ENCODE measurements around the gene TRIM73. TPM values are rescaled to one million over a fixed set of nuclear protein-coding genes. Genes with fewer than 3 reads are reported as not detected.
"Not testable (repeated sequence)": the region's sequence is repeated elsewhere in the genome, so short reads cannot be mapped to it uniquely, and the experiment has no call there.

The TRIM73 gene
- total and polyA plus RNA-seq, 4 donors = 2.9 to 8.8 (median 4.2) TPM; not detected in 1

DNA sequence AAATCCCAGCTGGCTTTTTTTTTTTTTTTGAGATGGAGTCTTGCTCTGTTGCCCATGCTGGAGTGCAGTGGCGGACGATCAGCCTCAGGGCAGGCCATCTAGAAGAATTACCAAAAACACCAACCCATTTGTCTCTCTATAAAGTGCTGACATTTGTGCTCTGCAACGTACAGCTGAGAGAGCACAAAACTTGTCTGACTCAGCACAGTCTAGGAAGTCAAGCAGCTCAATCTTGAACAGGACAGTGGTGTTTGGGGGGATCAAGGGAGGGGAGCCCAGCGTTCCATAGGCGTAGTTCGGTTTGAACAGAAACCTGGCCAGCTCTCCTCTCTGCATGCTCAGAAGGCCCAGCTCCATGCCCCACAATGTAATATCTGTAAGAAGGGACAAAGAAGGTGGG lies 2.2 kb upstream of the TRIM73 start:
- H3K4me1 ChIP-seq (ENCODE audit: control insufficient read depth in 1 of 2, insufficient read depth in 2 of 2, low read length in 2 of 2); H3K36me3 ChIP-seq (ENCODE audit: control insufficient read depth in 1 of 2, insufficient read depth in 2 of 2, low read length in 1 of 2); DNase-seq; ATAC-seq (ENCODE audit: low FRiP score); H3K9me3 ChIP-seq (ENCODE audit: control insufficient read depth, low read length); H3K27me3 ChIP-seq (ENCODE audit: control insufficient read depth in 1 of 2, insufficient read depth in 2 of 2, low read length in 1 of 2); H3K27ac ChIP-seq (ENCODE audit: low read depth in 1 of 2, low read length in 2 of 2); intact Hi-C loops (cut with DNase I); H3K4me3 ChIP-seq (ENCODE audit: low read length in 2 of 2): not testable (repeated sequence)
- no CpG with 5 or more reads among the region's 6 CpGs for WGBS, 2 donors

DNA sequence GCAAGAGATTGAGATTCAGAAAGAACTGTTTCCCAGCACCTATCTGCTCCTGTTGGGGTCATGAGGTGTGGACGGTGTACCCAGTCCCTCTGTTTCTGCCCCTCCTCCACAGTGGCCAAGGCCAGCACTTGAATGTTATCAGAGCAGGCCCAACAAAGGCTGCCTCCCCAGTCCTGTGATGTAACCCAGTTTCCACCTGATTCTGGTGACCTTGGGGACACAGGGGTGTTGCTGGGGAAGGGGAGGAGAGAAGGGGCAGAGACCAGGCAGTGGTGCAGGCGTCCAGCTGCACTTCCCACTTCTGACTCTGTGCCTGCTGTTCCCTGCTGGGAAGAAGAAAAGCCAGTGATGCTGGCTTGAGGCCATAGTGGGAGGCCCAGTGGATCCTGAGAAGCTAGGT lies 2.4 kb downstream of the TRIM73 start:
- DNase-seq; H3K4me3 ChIP-seq (ENCODE audit: low read length in 2 of 2); H3K36me3 ChIP-seq (ENCODE audit: control insufficient read depth in 1 of 2, insufficient read depth in 2 of 2, low read length in 1 of 2); intact Hi-C loops (cut with DNase I); H3K27me3 ChIP-seq (ENCODE audit: control insufficient read depth in 1 of 2, insufficient read depth in 2 of 2, low read length in 1 of 2); ATAC-seq (ENCODE audit: low FRiP score); H3K27ac ChIP-seq (ENCODE audit: low read depth in 1 of 2, low read length in 2 of 2); H3K4me1 ChIP-seq (ENCODE audit: control insufficient read depth in 1 of 2, insufficient read depth in 2 of 2, low read length in 2 of 2); H3K9me3 ChIP-seq (ENCODE audit: control insufficient read depth, low read length): not testable (repeated sequence)
- no CpG with 5 or more reads among the region's 2 CpGs for WGBS, 2 donors

DNA sequence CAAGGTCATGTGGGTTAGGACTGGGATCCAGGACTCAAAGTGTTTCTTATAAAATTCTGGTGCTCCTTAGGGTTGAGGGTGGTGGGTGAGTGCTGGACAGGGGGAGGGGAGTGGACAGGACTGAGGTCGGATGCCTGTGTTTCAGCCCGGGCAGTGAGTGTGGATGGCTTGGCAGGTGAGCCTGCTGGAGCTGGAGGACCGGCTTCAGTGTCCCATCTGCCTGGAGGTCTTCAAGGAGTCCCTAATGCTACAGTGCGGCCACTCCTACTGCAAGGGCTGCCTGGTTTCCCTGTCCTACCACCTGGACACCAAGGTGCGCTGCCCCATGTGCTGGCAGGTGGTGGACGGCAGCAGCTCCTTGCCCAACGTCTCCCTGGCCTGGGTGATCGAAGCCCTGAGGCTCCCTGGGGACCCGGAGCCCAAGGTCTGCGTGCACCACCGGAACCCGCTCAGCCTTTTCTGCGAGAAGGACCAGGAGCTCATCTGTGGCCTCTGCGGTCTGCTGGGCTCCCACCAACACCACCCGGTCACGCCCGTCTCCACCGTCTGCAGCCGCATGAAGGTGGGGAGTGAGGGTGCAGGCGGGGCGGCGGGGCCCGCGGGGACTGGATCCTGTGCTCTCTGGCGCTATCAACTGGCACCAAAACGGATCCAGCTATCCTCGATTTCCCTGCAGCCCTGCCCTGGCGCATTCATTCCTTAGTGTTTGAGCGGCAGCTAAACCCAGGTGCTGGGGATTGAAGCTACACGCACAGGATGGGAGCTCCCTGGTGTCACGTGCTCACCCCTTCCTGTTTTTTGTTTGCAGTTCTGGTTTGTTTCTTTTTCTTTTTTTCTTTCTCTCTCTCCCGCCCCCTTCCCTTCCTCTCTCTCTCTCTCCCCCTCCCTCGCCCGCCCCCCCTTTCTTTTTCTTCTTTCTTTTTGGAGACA lies 3.6 kb downstream of the TRIM73 start:
- H3K9me3 ChIP-seq (ENCODE audit: control insufficient read depth, low read length); H3K4me3 ChIP-seq (ENCODE audit: low read length in 2 of 2); H3K4me1 ChIP-seq (ENCODE audit: control insufficient read depth in 1 of 2, insufficient read depth in 2 of 2, low read length in 2 of 2); H3K27me3 ChIP-seq (ENCODE audit: control insufficient read depth in 1 of 2, insufficient read depth in 2 of 2, low read length in 1 of 2); intact Hi-C loops (cut with DNase I); H3K27ac ChIP-seq (ENCODE audit: low read depth in 1 of 2, low read length in 2 of 2); H3K36me3 ChIP-seq (ENCODE audit: control insufficient read depth in 1 of 2, insufficient read depth in 2 of 2, low read length in 1 of 2): not testable (repeated sequence)
- ATAC-seq (ENCODE audit: low FRiP score) = peak; percentile 40
- DNase-seq = peak; percentile 23 to 61
- WGBS, 2 donors = 70 to 82% methylated on average over 2 to 4 of the region's 34 CpGs

- H3K27me3 ChIP-seq (ENCODE audit: control insufficient read depth in 1 of 2, insufficient read depth in 2 of 2, low read length in 1 of 2); intact Hi-C loops (cut with DNase I); DNase-seq; H3K9me3 ChIP-seq (ENCODE audit: control insufficient read depth, low read length); ATAC-seq (ENCODE audit: low FRiP score); H3K4me3 ChIP-seq (ENCODE audit: low read length in 2 of 2); H3K36me3 ChIP-seq (ENCODE audit: control insufficient read depth in 1 of 2, insufficient read depth in 2 of 2, low read length in 1 of 2); H3K4me1 ChIP-seq (ENCODE audit: control insufficient read depth in 1 of 2, insufficient read depth in 2 of 2, low read length in 2 of 2); H3K27ac ChIP-seq (ENCODE audit: low read depth in 1 of 2, low read length in 2 of 2): not testable (repeated sequence)
- no CpG with 5 or more reads among the region's 6 CpGs for WGBS, 2 donors
These were observed 5.1 kb downstream of the TRIM73 start for GRCh38 chr7:75400575-75400974.

DNA sequence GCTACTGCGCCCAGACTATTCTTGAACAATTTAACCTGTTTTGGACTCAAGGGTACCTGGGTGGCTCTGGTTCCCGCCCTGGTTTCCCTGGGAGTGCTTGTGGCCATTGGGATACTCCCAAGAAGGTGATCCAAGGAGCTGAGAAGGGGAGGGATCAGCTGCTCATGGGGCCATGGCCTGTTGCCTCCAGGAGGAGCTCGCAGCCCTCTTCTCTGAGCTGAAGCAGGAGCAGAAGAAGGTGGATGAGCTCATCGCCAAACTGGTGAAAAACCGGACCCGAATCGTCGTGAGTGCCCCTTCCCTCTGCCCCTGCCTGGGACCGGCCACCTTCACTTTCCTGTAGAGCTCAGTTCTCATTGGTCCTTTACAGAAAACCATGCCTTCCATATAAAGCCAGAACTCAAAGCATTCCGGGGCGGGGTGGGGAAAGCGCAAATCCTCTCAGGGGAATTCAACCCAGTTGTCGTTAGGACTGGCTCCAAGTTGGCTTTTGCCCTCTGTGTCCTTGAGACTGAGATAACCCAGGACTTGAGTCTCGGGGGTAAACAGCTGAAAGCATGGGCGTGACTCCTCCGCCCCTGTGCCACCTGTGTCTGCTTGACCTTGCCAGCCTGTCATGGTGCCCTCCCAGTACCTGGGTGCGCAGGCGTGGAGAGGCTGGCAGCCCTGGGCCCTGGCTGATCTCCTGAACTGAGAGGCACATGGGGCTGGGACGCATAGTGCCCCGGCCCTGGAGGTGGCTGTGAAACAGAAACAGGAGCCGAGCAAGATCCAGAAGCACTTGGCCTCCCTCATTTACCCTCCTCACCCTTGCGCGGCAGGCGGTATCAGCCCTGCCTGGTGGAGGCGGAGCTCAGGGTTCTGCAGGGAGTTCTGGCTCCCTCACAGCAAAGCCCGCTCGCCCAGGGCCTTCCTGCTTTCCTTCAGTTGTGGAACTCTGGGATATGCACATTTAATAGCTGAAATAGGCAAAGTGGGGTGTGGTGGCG lies 8.3 kb downstream of the TRIM73 start:
- H3K27me3 ChIP-seq (ENCODE audit: control insufficient read depth in 1 of 2, insufficient read depth in 2 of 2, low read length in 1 of 2); H3K9me3 ChIP-seq (ENCODE audit: control insufficient read depth, low read length); ATAC-seq (ENCODE audit: low FRiP score); DNase-seq; H3K4me1 ChIP-seq (ENCODE audit: control insufficient read depth in 1 of 2, insufficient read depth in 2 of 2, low read length in 2 of 2); intact Hi-C loops (cut with DNase I); H3K36me3 ChIP-seq (ENCODE audit: control insufficient read depth in 1 of 2, insufficient read depth in 2 of 2, low read length in 1 of 2); H3K4me3 ChIP-seq (ENCODE audit: low read length in 2 of 2); H3K27ac ChIP-seq (ENCODE audit: low read depth in 1 of 2, low read length in 2 of 2): not testable (repeated sequence)
- WGBS, 2 donors = no CpG with 5 or more reads among the region's 28 CpGs

GRCh38 chr7:75404663-75405062 lies 9.2 kb downstream of the TRIM73 start:
- H3K4me1 ChIP-seq (ENCODE audit: control insufficient read depth in 1 of 2, insufficient read depth in 2 of 2, low read length in 2 of 2); H3K4me3 ChIP-seq (ENCODE audit: low read length in 2 of 2); ATAC-seq (ENCODE audit: low FRiP score); DNase-seq; intact Hi-C loops (cut with DNase I); H3K27me3 ChIP-seq (ENCODE audit: control insufficient read depth in 1 of 2, insufficient read depth in 2 of 2, low read length in 1 of 2); H3K9me3 ChIP-seq (ENCODE audit: control insufficient read depth, low read length); H3K27ac ChIP-seq (ENCODE audit: low read depth in 1 of 2, low read length in 2 of 2); H3K36me3 ChIP-seq (ENCODE audit: control insufficient read depth in 1 of 2, insufficient read depth in 2 of 2, low read length in 1 of 2): not testable (repeated sequence)
- 63 to 80% methylated on average over 3 to 4 of the region's 18 CpGs for WGBS, 2 donors

DNA sequence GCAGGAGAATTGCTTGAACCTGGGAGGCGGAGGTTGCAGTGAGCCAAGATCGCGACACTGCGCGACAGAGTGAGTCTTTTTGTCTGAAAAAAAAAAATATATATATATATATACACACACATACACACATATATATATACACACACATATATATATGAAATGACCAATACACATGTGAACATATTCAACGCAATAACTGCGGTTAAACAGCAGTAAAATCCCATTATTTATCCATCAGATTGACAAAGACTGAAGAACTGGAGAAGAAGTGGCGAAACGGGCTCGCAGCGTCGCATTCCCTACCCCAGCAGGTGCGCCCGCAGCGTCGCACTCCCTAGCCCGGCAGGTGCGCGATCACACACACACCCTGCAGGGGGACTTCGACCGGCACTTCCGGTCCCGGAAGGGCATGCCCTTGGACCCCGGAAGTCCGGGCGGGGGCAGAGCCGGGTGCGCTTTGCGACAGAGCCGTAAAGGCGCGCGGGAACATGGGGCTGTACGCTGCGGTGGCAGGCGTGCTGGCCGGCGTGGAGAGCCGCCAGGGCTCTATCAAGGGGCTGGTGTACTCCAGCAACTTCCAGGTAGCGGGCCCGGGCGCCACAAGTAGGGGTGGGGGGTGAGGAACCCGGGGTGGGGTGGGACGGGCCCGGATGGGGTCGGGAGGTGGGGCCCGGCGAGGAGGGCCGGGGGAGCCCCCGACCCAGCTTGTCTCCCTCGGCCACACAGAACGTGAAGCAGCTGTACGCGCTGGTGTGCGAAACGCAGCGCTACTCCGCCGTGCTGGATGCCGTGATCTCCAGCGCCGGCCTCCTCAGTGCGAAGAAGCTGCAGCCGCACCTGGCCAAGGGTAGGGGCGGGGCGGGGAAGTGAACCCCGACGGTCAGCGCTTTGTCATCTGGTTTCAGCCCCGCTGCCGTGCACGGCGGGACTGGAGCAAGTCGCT lies 14.7 kb downstream of the TRIM73 start:
- H3K36me3 ChIP-seq (ENCODE audit: control insufficient read depth in 1 of 2, insufficient read depth in 2 of 2, low read length in 1 of 2); H3K4me1 ChIP-seq (ENCODE audit: control insufficient read depth in 1 of 2, insufficient read depth in 2 of 2, low read length in 2 of 2); H3K4me3 ChIP-seq (ENCODE audit: low read length in 2 of 2); H3K27ac ChIP-seq (ENCODE audit: low read depth in 1 of 2, low read length in 2 of 2); H3K9me3 ChIP-seq (ENCODE audit: control insufficient read depth, low read length); intact Hi-C loops (cut with DNase I); H3K27me3 ChIP-seq (ENCODE audit: control insufficient read depth in 1 of 2, insufficient read depth in 2 of 2, low read length in 1 of 2); DNase-seq: not testable (repeated sequence)
- 4 to 42% methylated on average over 9 to 16 of the region's 74 CpGs for WGBS, 2 donors
- ATAC-seq (ENCODE audit: low FRiP score) = peak; percentile 96

DNA sequence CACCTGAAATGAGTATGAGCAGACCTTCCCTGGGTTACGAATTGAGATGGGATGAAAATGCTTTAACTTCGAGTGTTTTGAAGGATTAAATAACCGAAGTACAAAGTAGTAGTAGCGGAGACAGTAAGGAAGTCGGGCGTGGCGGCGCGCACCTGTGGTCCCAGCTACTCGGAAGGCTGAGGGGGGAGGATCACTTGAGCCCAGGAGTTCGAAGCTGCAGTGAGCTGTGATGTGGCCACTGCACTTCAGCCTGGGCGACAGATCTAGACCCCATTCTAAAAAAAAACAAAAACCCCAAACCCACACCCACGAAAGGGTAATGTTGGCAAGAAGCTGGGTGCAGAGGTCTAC lies 15.4 kb downstream of the TRIM73 start:
- H3K9me3 ChIP-seq (ENCODE audit: control insufficient read depth, low read length); ATAC-seq (ENCODE audit: low FRiP score); H3K4me3 ChIP-seq (ENCODE audit: low read length in 2 of 2); intact Hi-C loops (cut with DNase I); DNase-seq; H3K36me3 ChIP-seq (ENCODE audit: control insufficient read depth in 1 of 2, insufficient read depth in 2 of 2, low read length in 1 of 2); H3K27ac ChIP-seq (ENCODE audit: low read depth in 1 of 2, low read length in 2 of 2); H3K4me1 ChIP-seq (ENCODE audit: control insufficient read depth in 1 of 2, insufficient read depth in 2 of 2, low read length in 2 of 2); H3K27me3 ChIP-seq (ENCODE audit: control insufficient read depth in 1 of 2, insufficient read depth in 2 of 2, low read length in 1 of 2): not testable (repeated sequence)
- WGBS, 2 donors = no CpG with 5 or more reads among the region's 13 CpGs
